NCI-H2171 treated with DMSO at 0.1 percent for 48 hours (cell line): Measurements from ENCODE around the gene SNAPC4.

Experiments
- DNase-seq: peaks from one replicate; lab custom pipeline; 2025; lab: John Stamatoyannopoulos, UW

Gene SNAPC4

GRCh38 chr9:136370037-136370436 lies 29.9 kb downstream of the SNAPC4 start:
- no peak for DNase-seq

GRCh38 chr9:136368190-136368589 lies 31.8 kb downstream of the SNAPC4 start:
- DNase-seq, result no peak

GRCh38 chr9:136367296-136368145 lies 32.4 kb downstream of the SNAPC4 start:
- DNase-seq, result no peak

- DNase-seq, result no peak
These were observed 33.1 kb downstream of the SNAPC4 start for GRCh38 chr9:136366826-136367225.

- no peak for DNase-seq
These were observed 34.2 kb downstream of the SNAPC4 start for GRCh38 chr9:136365775-136366222.

GRCh38 chr9:136364942-136365774 lies 34.8 kb downstream of the SNAPC4 start:
- peak; percentile 42 for DNase-seq

GRCh38 chr9:136363949-136364748 lies 35.8 kb downstream of the SNAPC4 start:
- DNase-seq, result no peak

- peak; percentile 92 for DNase-seq
These were observed 36.6 kb downstream of the SNAPC4 start, which contains the start of gene DNLZ for GRCh38 chr9:136363106-136363948. Gene DNLZ (minus strand): TSS chr9:136363744. CDS start chr9:136363714, 30 bp downstream.

- DNase-seq, result no peak
These were observed 37.6 kb downstream of the SNAPC4 start for GRCh38 chr9:136362450-136362784.

GRCh38 chr9:136361754-136362449 lies 38.1 kb downstream of the SNAPC4 start:
- DNase-seq, result no peak

GRCh38 chr9:136361047-136361753 lies 38.8 kb downstream of the SNAPC4 start:
- DNase-seq, result no peak

GRCh38 chr9:136359774-136360718 lies 39.9 kb downstream of the SNAPC4 start:
- DNase-seq, result peak; percentile 39

GRCh38 chr9:136358888-136359287 lies 41.1 kb downstream of the SNAPC4 start:
- no peak for DNase-seq

GRCh38 chr9:136358016-136358415 lies 42.0 kb downstream of the SNAPC4 start:
- no peak for DNase-seq

GRCh38 chr9:136357202-136357725 lies 42.7 kb downstream of the SNAPC4 start:
- no peak for DNase-seq

GRCh38 chr9:136355616-136356557 lies 44.1 kb downstream of the SNAPC4 start:
- no peak for DNase-seq

- no peak for DNase-seq
These were observed 45.3 kb downstream of the SNAPC4 start for GRCh38 chr9:136354592-136355085.
